GM21528 (cell line): ENCODE data around the gene SPTB.

Source experiments
- ATAC-seq: cut with Tn5 transposase; IDR thresholded peaks from one replicate; pipeline ENCODE4 v1.9.1; 2021; ENCODE audit warnings: mild to moderate bottlenecking, moderate library complexity; ENCODE audit not compliant: unreplicated experiment, low FRiP score

SPTB gene

GRCh38 chr14:64769096-64770020 is 110.3 kb downstream of the SPTB start:
- ATAC-seq = no peak

GRCh38 chr14:64768401-64769095 is 111.2 kb downstream of the SPTB start:
- ATAC-seq = no peak

GRCh38 chr14:64767215-64767964 is 112.3 kb downstream of the SPTB start:
- ATAC-seq = no peak

GRCh38 chr14:64766430-64767151 is 113.1 kb downstream of the SPTB start:
- ATAC-seq = no peak

GRCh38 chr14:64765740-64766302 is 113.9 kb downstream of the SPTB start:
- ATAC-seq = no peak

- no peak for ATAC-seq
These were observed 114.8 kb downstream of the SPTB start for GRCh38 chr14:64764641-64765520.

- ATAC-seq = no peak
These were observed 115.7 kb downstream of the SPTB start for GRCh38 chr14:64763801-64764621.

GRCh38 chr14:64763085-64763782 is 116.5 kb downstream of the SPTB start:
- ATAC-seq = no peak

GRCh38 chr14:64762044-64763034 is 117.4 kb downstream of the SPTB start:
- ATAC-seq = no peak

- no peak for ATAC-seq
These were observed 118.2 kb downstream of the SPTB start for GRCh38 chr14:64761441-64762043.

- ATAC-seq = no peak
These were observed 118.8 kb downstream of the SPTB start for GRCh38 chr14:64760916-64761315.

- ATAC-seq = no peak
These were observed 119.5 kb downstream of the SPTB start for GRCh38 chr14:64760146-64760755.

GRCh38 chr14:64759555-64759938 is 120.2 kb downstream of the SPTB start:
- no peak for ATAC-seq

GRCh38 chr14:64758691-64759554 is 120.8 kb downstream of the SPTB start:
- no peak for ATAC-seq

- no peak for ATAC-seq
These were observed 121.6 kb downstream of the SPTB start for GRCh38 chr14:64758025-64758521.
